HepG2 (cell line): ENCODE data around the gene RFC2. TPM values are rescaled to one million over a fixed set of nuclear protein-coding genes. Genes with fewer than 3 reads are reported as not detected.

Source experiments
- ATF7-NPFF ChIP-seq: sonication (generic); formaldehyde crosslinking; IDR thresholded peaks from 2 replicates; pipeline ENCODE4 v1.8.1; 2023; ENCODE audit warnings: mild to moderate bottlenecking, low read depth, missing genetic modification reagents, moderate library complexity
- CEBPG ChIP-seq: IDR thresholded peaks from 2 replicates; pipeline ENCODE4 v1.6.1; 2016
- FOXJ3 ChIP-seq: sonication (generic); formaldehyde crosslinking; IDR thresholded peaks from 2 replicates; pipeline ENCODE4 v1.4.0; 2020; ENCODE audit warnings: missing genetic modification reagents, mild to moderate bottlenecking, borderline replicate concordance
- IRX3 ChIP-seq: sonication (generic); formaldehyde crosslinking; IDR thresholded peaks from 2 replicates; pipeline ENCODE4 v1.8.1; 2023; ENCODE audit warnings: mild to moderate bottlenecking, low read depth, missing genetic modification reagents, borderline replicate concordance
- MED8 ChIP-seq: sonication (generic); formaldehyde crosslinking; IDR thresholded peaks from 2 replicates; pipeline ENCODE4 v1.8.1; 2023; ENCODE audit warnings: mild to moderate bottlenecking, missing genetic modification reagents; ENCODE audit not compliant: insufficient replicate concordance
- MEIS1 ChIP-seq: sonication (generic); formaldehyde crosslinking; IDR thresholded peaks from 2 replicates; pipeline ENCODE4 v1.9.0; 2021; ENCODE audit warnings: mild to moderate bottlenecking, missing genetic modification reagents, moderate library complexity, borderline replicate concordance
- RFXANK ChIP-seq: IDR thresholded peaks from 2 replicates; pipeline ENCODE4 v1.6.1; 2016
- TEAD2 ChIP-seq: sonication (generic); formaldehyde crosslinking; IDR thresholded peaks from 2 replicates; pipeline ENCODE4 v1.9.0; 2021; ENCODE audit warnings: missing genetic modification reagents
- XBP1 ChIP-seq: sonication (generic); formaldehyde crosslinking; IDR thresholded peaks from 2 replicates; pipeline ENCODE4 v1.5.0; 2020; ENCODE audit warnings: missing genetic modification reagents
- ZBTB38 ChIP-seq: sonication (generic); formaldehyde crosslinking; IDR thresholded peaks from 2 replicates; pipeline ENCODE4 v1.5.1; 2020; ENCODE audit warnings: mild to moderate bottlenecking, missing genetic modification reagents
- ZNF260 ChIP-seq: sonication (generic); formaldehyde crosslinking; IDR thresholded peaks from 2 replicates; pipeline ENCODE4 v1.4.0; 2020; ENCODE audit warnings: missing genetic modification reagents, low read depth, mild to moderate bottlenecking, borderline replicate concordance
- ZNF432 ChIP-seq: sonication (generic); formaldehyde crosslinking; IDR thresholded peaks from 2 replicates; pipeline ENCODE4 v1.5.0; 2020; ENCODE audit warnings: missing genetic modification reagents, mild to moderate bottlenecking, borderline replicate concordance
- polyA plus RNA-seq, 8 experiments: library from polyadenylated mRNA; depleted of rRNA in 3 of 8; stranded (reverse) in 7 of 8; unstranded in 1 of 8; fragments of >200 nt; fragmentation: Illumina TruSeq in 4 of 8; extraction: Trizol in 4 of 8; gene quantifications; 2 replicates each; pipeline versions ENCODE4 v1.2.1 to v1.2.3, GENCODE V29; 2011 to 2016; ENCODE audit warnings: low read depth in 4 of 8, missing spikeins in 1 of 8, mixed read lengths in 1 of 8; ENCODE audit not compliant: insufficient read depth in 1 of 8
- total RNA-seq, 5 experiments: library from RNA; depleted of rRNA; stranded (reverse); fragments of >200 nt; fragmentation: Illumina TruSeq; extraction: Trizol; gene quantifications; 2 replicates each; pipeline ENCODE4 v1.2.3, GENCODE V29; 2016; ENCODE audit warnings: low read depth in 1 of 5
- TF ChIP-seq, protein P1 (sequence below): sonication (generic); formaldehyde crosslinking; IDR thresholded peaks from 2 replicates; pipeline ENCODE4 v1.8.0; 2022; ENCODE audit warnings: missing genetic modification reagents, low read depth, mild to moderate bottlenecking, borderline replicate concordance
- TF ChIP-seq, protein P2 (sequence below): sonication (generic); formaldehyde crosslinking; IDR thresholded peaks from 2 replicates; pipeline ENCODE4 v1.4.0; 2020; ENCODE audit warnings: missing genetic modification reagents, mild to moderate bottlenecking, borderline replicate concordance
- TF ChIP-seq, protein P3 (sequence below): sonication (generic); formaldehyde crosslinking; IDR thresholded peaks from 2 replicates; pipeline ENCODE4 v1.9.0; 2021; ENCODE audit warnings: missing genetic modification reagents, mild to moderate bottlenecking, borderline replicate concordance
- TF ChIP-seq, protein P4 (sequence below): IDR thresholded peaks from 2 replicates; pipeline ENCODE4 v1.6.1; 2016; ENCODE audit warnings: low read depth, borderline replicate concordance
- TF ChIP-seq, protein P5 (sequence below): fragments of 450-650 bp; IDR thresholded peaks from 2 replicates; pipeline ENCODE4 v1.6.1; 2017; ENCODE audit warnings: mild to moderate bottlenecking

Gene RFC2
- total and polyA plus RNA-seq, 2 of the 13 experiments (the other 11 are each of a cell fraction or from before 2014, with no cell fraction given), result 14.6 to 43.5 TPM

DNA sequence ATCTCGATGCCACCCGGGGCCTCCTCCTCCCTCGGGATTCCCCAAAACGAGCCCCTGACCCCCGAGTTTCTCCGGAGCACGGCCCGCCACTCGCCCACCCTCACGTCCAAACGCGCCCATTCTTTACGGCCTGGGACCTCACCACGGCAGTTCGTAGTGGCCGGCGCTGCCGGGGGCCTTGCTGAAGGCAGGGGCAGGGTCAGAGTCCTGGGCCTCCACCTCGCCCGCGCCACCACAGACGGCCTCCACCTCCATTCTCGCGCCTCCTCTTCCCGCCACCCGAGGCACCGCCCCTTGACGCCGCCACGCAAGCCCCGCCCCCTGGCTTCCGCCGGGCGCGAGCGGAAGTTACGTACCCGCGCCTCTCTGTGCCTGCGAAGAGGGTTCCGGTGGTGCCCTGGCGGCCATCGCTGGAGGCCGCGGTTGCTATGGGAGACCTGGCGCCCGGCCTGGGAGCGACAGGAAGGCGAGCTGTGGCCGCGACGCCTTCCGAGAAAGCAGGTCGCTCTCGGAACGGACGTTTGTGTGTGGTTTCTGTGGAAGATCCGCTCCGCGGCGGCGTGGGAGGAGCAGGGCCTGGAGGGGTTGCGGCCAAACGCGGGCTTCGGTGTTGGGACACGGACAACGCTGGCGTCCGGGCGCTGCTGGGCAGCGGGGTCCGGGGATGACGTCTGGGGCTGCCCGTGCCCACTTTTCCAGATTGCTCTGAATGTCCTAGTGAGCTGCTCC is at the start of gene RFC2 (continued):
- TF ChIP-seq, protein P1, sequence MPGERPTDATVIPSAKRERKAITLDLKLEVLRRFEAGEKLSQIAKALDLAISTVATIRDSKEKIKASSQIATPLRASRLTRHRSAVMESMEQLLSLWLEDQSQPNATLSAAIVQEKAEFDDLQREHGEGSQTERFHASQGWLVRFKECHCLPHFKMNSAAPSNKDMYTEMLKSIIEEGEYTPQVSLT (CRISPR knock-in tag), result no peak
- TF ChIP-seq RFXANK (CRISPR knock-in tag) (no peak), MEIS1 (peak; percentile 75; the same call in 1 of the 2 replicates), CEBPG (peak; percentile 63), TEAD2 (no peak), MED8 (CRISPR knock-in tag) (peak; percentile 49), FOXJ3 (0 out of 2 replicates have a peak, but pooled peaks have one; percentile 6), ZNF432 (CRISPR knock-in tag) (no peak), ZNF260 (no peak), IRX3 (CRISPR knock-in tag) (no peak), ZBTB38 (peak; percentile 82), XBP1 (CRISPR knock-in tag) (no peak), ATF7-NPFF (CRISPR knock-in tag) (peak; percentile 91)
- TF ChIP-seq, protein P2, sequence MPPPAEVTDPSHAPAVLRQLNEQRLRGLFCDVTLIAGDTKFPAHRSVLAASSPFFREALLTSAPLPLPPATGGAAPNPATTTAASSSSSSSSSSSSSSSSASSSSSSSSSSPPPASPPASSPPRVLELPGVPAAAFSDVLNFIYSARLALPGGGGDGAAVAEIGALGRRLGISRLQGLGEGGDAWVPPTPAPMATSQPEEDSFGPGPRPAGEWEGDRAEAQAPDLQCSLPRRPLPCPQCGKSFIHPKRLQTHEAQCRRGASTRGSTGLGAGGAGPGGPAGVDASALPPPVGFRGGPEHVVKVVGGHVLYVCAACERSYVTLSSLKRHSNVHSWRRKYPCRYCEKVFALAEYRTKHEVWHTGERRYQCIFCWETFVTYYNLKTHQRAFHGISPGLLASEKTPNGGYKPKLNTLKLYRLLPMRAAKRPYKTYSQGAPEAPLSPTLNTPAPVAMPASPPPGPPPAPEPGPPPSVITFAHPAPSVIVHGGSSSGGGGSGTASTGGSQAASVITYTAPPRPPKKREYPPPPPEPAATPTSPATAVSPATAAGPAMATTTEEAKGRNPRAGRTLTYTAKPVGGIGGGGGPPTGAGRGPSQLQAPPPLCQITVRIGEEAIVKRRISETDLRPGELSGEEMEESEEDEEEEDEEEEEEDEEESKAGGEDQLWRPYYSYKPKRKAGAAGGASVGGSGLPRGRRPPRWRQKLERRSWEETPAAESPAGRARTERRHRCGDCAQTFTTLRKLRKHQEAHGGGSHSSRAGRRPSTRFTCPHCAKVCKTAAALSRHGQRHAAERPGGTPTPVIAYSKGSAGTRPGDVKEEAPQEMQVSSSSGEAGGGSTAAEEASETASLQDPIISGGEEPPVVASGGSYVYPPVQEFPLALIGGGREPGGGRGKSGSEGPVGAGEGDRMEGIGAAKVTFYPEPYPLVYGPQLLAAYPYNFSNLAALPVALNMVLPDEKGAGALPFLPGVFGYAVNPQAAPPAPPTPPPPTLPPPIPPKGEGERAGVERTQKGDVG, result peak; percentile 58; the same call in 1 of the 2 replicates
- TF ChIP-seq, protein P3, sequence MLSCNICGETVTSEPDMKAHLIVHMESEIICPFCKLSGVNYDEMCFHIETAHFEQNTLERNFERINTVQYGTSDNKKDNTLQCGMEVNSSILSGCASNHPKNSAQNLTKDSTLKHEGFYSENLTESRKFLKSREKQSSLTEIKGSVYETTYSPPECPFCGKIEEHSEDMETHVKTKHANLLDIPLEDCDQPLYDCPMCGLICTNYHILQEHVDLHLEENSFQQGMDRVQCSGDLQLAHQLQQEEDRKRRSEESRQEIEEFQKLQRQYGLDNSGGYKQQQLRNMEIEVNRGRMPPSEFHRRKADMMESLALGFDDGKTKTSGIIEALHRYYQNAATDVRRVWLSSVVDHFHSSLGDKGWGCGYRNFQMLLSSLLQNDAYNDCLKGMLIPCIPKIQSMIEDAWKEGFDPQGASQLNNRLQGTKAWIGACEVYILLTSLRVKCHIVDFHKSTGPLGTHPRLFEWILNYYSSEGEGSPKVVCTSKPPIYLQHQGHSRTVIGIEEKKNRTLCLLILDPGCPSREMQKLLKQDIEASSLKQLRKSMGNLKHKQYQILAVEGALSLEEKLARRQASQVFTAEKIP (CRISPR knock-in tag), result no peak
- TF ChIP-seq, protein P4, sequence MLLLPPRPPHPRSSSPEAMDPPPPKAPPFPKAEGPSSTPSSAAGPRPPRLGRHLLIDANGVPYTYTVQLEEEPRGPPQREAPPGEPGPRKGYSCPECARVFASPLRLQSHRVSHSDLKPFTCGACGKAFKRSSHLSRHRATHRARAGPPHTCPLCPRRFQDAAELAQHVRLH (CRISPR knock-in tag), result peak; percentile 79; the same call in 1 of the 2 replicates
- TF ChIP-seq, protein P5, sequence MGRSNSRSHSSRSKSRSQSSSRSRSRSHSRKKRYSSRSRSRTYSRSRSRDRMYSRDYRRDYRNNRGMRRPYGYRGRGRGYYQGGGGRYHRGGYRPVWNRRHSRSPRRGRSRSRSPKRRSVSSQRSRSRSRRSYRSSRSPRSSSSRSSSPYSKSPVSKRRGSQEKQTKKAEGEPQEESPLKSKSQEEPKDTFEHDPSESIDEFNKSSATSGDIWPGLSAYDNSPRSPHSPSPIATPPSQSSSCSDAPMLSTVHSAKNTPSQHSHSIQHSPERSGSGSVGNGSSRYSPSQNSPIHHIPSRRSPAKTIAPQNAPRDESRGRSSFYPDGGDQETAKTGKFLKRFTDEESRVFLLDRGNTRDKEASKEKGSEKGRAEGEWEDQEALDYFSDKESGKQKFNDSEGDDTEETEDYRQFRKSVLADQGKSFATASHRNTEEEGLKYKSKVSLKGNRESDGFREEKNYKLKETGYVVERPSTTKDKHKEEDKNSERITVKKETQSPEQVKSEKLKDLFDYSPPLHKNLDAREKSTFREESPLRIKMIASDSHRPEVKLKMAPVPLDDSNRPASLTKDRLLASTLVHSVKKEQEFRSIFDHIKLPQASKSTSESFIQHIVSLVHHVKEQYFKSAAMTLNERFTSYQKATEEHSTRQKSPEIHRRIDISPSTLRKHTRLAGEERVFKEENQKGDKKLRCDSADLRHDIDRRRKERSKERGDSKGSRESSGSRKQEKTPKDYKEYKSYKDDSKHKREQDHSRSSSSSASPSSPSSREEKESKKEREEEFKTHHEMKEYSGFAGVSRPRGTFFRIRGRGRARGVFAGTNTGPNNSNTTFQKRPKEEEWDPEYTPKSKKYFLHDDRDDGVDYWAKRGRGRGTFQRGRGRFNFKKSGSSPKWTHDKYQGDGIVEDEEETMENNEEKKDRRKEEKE, result no peak
